Regular cardiac myocyte (primary cell): ENCODE results near the gene DESI1. TPM values are rescaled to one million over a fixed set of nuclear protein-coding genes. Genes with fewer than 3 reads are reported as not detected.

Experiments used
- total RNA-seq: library from RNA; depleted of rRNA; stranded (reverse); fragments of >200 nt; gene quantifications from 2 replicates; pipeline ENCODE4 v1.2.3, GENCODE V29; 2014

The DESI1 gene
- 13.0 and 24.2 TPM in 2 replicates for total RNA-seq

GRCh38 chr22:41620589-41621098, at the start of gene DESI1:
Gene DESI1 (minus strand): TSS chr22:41621043. CDS start chr22:41620839, 204 bp downstream.

DNA sequence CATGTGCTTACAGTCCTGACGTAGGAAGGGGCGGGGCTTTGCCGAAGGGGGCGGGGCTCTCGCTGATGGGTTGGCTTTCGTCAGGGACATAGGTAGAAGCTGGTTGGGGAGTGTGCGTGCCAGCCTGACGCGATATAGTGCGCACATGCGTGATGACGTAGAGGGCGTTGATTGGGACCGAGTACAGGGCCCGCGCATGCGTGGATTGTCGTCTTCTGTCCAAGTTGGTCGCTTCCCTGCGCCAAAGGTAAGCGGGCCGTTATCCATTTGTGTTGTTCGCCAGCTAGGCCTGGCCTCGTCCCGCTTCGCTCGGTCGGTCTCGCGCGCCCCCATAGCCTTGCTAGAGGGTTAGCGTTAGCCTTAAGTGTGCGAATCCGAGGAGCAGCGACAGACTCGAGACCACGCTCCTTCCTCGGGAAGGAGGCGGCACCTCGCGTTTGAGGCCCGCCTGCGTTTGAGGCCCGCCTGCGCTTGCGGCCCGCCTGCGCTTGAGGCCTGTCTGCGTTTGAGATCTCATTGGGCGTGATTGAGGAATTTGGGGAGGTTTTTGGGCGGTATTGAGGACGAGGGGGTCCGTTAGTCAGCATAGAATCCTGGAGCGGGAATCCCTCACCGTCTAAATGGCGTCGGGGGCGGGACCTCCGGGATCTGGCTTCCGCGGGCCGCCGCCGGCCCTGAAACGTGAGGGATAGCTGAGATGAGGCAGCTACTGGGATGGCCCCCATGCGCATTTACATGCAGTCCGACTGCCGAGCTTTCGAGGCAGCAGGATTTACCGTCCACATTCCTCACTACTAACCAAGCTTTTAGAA, 462 bp upstream of the DESI1 start, which contains the start of gene XRCC6:
TSS of gene XRCC6 (plus strand) at position 197 of the 812 bp plus-strand sequence. CDS start 710 bp downstream, outside the sequence.

DNA sequence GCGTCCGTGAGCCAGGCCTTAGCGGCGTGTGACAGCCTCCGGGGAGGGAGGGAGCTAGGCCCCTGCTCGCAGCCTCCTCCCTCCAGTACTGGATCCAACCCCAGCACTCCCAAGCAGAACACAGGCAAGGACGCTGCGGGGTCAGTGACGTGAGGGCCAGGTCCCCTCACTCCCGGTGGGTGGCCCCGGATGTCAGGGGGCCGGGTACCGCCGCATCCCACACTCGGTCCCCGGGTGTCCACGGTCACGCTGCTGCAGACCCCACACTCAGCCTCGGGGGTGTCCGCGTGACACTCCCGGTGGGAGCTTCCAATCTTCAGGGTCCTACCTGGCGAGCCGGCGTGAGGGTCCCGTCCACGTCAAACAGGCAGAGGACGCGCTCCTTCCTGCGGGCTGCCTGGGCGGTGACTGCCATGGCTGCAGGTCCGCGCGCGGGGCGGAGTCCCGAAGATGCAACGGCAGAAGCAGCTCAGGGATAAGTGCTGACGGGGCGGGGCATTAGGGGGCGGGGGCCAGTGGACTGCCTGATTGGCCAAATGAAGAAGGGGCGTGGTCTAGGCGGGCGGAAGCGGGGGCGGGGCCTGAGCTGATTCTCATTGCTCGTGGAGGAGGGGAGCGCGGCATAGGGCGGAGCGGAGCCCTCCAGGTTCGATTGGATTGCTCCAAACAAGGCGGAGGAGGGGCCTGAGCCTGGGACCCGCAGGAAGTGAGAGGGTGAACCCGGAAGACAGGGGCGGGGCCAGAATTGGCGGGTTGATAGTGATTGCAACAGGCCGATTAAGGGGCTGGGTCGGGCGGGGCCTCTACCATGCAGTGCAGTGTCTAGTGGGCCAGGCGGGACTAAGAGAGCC, 31.2 kb downstream of the DESI1 start, which contains the start of gene PMM1:
TSS of gene PMM1 (minus strand) at position 450 of the 851 bp plus-strand sequence. CDS start at position 415, 35 bp downstream.

Other genes starting within 250 kb of the DESI1 start
- 3.6 and 7.0 TPM in 2 replicates for gene TEF, start 239.1 kb downstream of the DESI1 start, total RNA-seq
- 9.0 and 19.9 TPM in 2 replicates for gene TOB2, start 174.2 kb downstream of the DESI1 start, total RNA-seq
- gene PHF5A, start 152.4 kb downstream of the DESI1 start, total RNA-seq = 47.6 and 93.9 TPM in 2 replicates
- gene ACO2, start 151.9 kb downstream of the DESI1 start, total RNA-seq = 57.5 and 103 TPM in 2 replicates
- 14.4 and 18.8 TPM in 2 replicates for gene POLR3H, start 76.6 kb downstream of the DESI1 start, total RNA-seq
- under 0.01 and 0.56 TPM in 2 replicates for gene CSDC2, start 60.0 kb downstream of the DESI1 start, total RNA-seq
- gene PMM1, start 31.2 kb downstream of the DESI1 start, total RNA-seq = 17.2 and 56.6 TPM in 2 replicates
- 264 and 453 TPM in 2 replicates for gene XRCC6, start 252 bp upstream of the DESI1 start, total RNA-seq
- gene SNU13, start 67.8 kb upstream of the DESI1 start, total RNA-seq = 69.9 and 127 TPM in 2 replicates
- gene MEI1, start 78.5 kb upstream of the DESI1 start, total RNA-seq = 0.96 and 1.7 TPM in 2 replicates
- 7.9 and 11.3 TPM in 2 replicates for gene CCDC134, start 179.6 kb upstream of the DESI1 start, total RNA-seq
- 23.4 and 33.0 TPM in 2 replicates for gene SREBF2, start 212.1 kb upstream of the DESI1 start, total RNA-seq